WTC11 (cell line): ENCODE measurements around the gene ADD2. TPM values are rescaled to one million over a fixed set of nuclear protein-coding genes. Genes with fewer than 3 reads are reported as not detected.

Experiments used
- ATAC-seq: fragments of 200-7000 bp; cut with Tn5 transposase; 2 replicates; pipeline ENCODE4 v1.10.0; 2021; ENCODE audit warnings: mild to moderate bottlenecking, moderate library complexity
- CTCF ChIA-PET: fragments of 300-600 bp; sonication (Branson Sonifier 250); formaldehyde crosslinking; loops from one replicate; lab custom pipeline; 2021; ENCODE audit warnings: antibody characterized with exemption; lab: Charles Lee
- POLR2A ChIA-PET: fragments of 350-600 bp; sonication (Branson Sonifier 250); formaldehyde crosslinking; loops from one replicate; lab custom pipeline; 2021; ENCODE audit warnings: antibody characterized with exemption; lab: Charles Lee
- DNase-seq: peaks from one replicate; pipeline ENCODE4 v3.0.0; 2021; ENCODE audit warnings: low spot score
- H3K27ac Mint-ChIP-seq: 2 replicates; pipeline ENCODE4 v1.8.0; 2021; ENCODE audit warnings: mixed read lengths
- H3K27me3 Mint-ChIP-seq: 2 replicates; pipeline ENCODE4 v1.8.0; 2021; ENCODE audit warnings: low read depth, mild to moderate bottlenecking, moderate library complexity, mixed read lengths
- H3K36me3 Mint-ChIP-seq: 2 replicates; pipeline ENCODE4 v1.8.0; 2021; ENCODE audit warnings: mixed read lengths
- H3K4me1 Mint-ChIP-seq: 2 replicates; pipeline ENCODE4 v1.8.0; 2022; ENCODE audit warnings: mixed read lengths
- H3K4me3 Mint-ChIP-seq: 2 replicates; pipeline ENCODE4 v1.8.0; 2021; ENCODE audit warnings: mild to moderate bottlenecking, moderate library complexity, mixed read lengths
- H3K9me3 Mint-ChIP-seq: 2 replicates; pipeline ENCODE4 v1.8.0; 2021; ENCODE audit warnings: mixed read lengths
- AR ChIP-seq: fragments of 250-450 bp; sonication (Bioruptor Pico); IDR thresholded peaks from 2 replicates; pipeline ENCODE4 v1.9.0; 2021; ENCODE audit warnings: mild to moderate bottlenecking
- ATF1 ChIP-seq: sonication (generic); formaldehyde crosslinking; IDR thresholded peaks from 2 replicates; pipeline ENCODE4 v1.8.1; 2023; ENCODE audit warnings: mild to moderate bottlenecking, moderate library complexity, missing genetic modification reagents
- ATF6 ChIP-seq: sonication (generic); formaldehyde crosslinking; IDR thresholded peaks from 2 replicates; pipeline ENCODE4 v1.8.1; 2023; ENCODE audit warnings: mild to moderate bottlenecking, missing genetic modification reagents
- CREB1 ChIP-seq: sonication (generic); formaldehyde crosslinking; IDR thresholded peaks from 2 replicates; pipeline ENCODE4 v1.8.0; 2023; ENCODE audit warnings: mild to moderate bottlenecking, missing genetic modification reagents
- GABPB1 ChIP-seq: sonication (generic); formaldehyde crosslinking; IDR thresholded peaks from 2 replicates; pipeline ENCODE4 v1.8.1; 2023; ENCODE audit warnings: mild to moderate bottlenecking, missing genetic modification reagents
- JAZF1 ChIP-seq: fragments of 250-450 bp; sonication (Bioruptor Pico); IDR thresholded peaks from 2 replicates; pipeline ENCODE4 v1.9.0; 2021; ENCODE audit warnings: moderate library complexity, mild to moderate bottlenecking, inconsistent platforms
- RELA ChIP-seq: sonication (generic); formaldehyde crosslinking; IDR thresholded peaks from 2 replicates; pipeline ENCODE4 v1.8.1; 2022; ENCODE audit warnings: missing genetic modification reagents, mild to moderate bottlenecking, borderline replicate concordance
- TP53 ChIP-seq: sonication (generic); formaldehyde crosslinking; IDR thresholded peaks from 2 replicates; pipeline ENCODE4 v1.8.1; 2023; ENCODE audit warnings: mild to moderate bottlenecking, missing genetic modification reagents
- ZNF219 ChIP-seq: sonication (generic); formaldehyde crosslinking; IDR thresholded peaks from 2 replicates; pipeline ENCODE4 v1.8.0; 2023; ENCODE audit warnings: missing genetic modification reagents, mild to moderate bottlenecking, borderline replicate concordance
- ZNF263 ChIP-seq: sonication (generic); formaldehyde crosslinking; IDR thresholded peaks from 2 replicates; pipeline ENCODE4 v1.8.1; 2022; ENCODE audit warnings: low read depth, mild to moderate bottlenecking, moderate library complexity, missing genetic modification reagents
- ZNF281 ChIP-seq: sonication (generic); formaldehyde crosslinking; IDR thresholded peaks from 2 replicates; pipeline ENCODE4 v1.8.0; 2023; ENCODE audit warnings: mild to moderate bottlenecking, missing genetic modification reagents
- ZNF396 ChIP-seq: fragments of 250-450 bp; sonication (Bioruptor Pico); IDR thresholded peaks from 2 replicates; pipeline ENCODE4 v1.8.0; 2021; ENCODE audit warnings: mild to moderate bottlenecking, moderate library complexity, borderline replicate concordance
- ZNF423 ChIP-seq: fragments of 250-450 bp; sonication (Bioruptor Pico); IDR thresholded peaks from 2 replicates; pipeline ENCODE4 v2.1.2; 2022; ENCODE audit warnings: mild to moderate bottlenecking, moderate library complexity
- total RNA-seq: library from RNA; stranded (reverse); gene quantifications from 3 replicates; pipeline ENCODE4 v1.2.3, GENCODE V29; 2021
- TF ChIP-seq, protein P1 (sequence below): fragments of 200-600 bp; IDR thresholded peaks from 2 replicates; pipeline ENCODE4 v1.8.0; 2022; ENCODE audit warnings: antibody characterized with exemption
- TF ChIP-seq, protein P2 (sequence below): sonication (generic); formaldehyde crosslinking; IDR thresholded peaks from 2 replicates; pipeline ENCODE4 v1.8.0; 2022; ENCODE audit warnings: mild to moderate bottlenecking, missing genetic modification reagents
- TF ChIP-seq, protein P3 (sequence below): sonication (generic); formaldehyde crosslinking; IDR thresholded peaks from 2 replicates; pipeline ENCODE4 v1.8.1; 2022; ENCODE audit warnings: mild to moderate bottlenecking, moderate library complexity, missing genetic modification reagents
- TF ChIP-seq, protein P4 (sequence below): sonication (generic); formaldehyde crosslinking; IDR thresholded peaks from 2 replicates; pipeline ENCODE4 v1.8.0; 2023; ENCODE audit warnings: missing genetic modification reagents, mild to moderate bottlenecking, borderline replicate concordance

ADD2 gene
- total RNA-seq, 1 experiment from 2014 or later = 196 TPM

- Mint-ChIP-seq H3K27ac (no peak overlapping the region), H3K4me3 (no peak overlapping the region), H3K4me1 (peaks cover 90% of the 10 kb centered on the region), H3K9me3 (no peaks in the 10 kb centered on the region), H3K27me3 (no peaks in the 10 kb centered on the region), H3K36me3 (no peaks in the 10 kb centered on the region)
- DNase-seq (no peak), ATAC-seq (no peak)
- TF ChIP-seq JAZF1 = no peak
- TF ChIP-seq ZNF396 (CRISPR knock-in tag) = no peak
- no peak for TF ChIP-seq ATF1 (CRISPR knock-in tag)
- no peak for TF ChIP-seq AR (CRISPR knock-in tag)
- TF ChIP-seq ATF6 = no peak
- TF ChIP-seq GABPB1 (CRISPR knock-in tag) = no peak
- TF ChIP-seq ZNF423 (CRISPR knock-in tag) = no peak
- no peak for TF ChIP-seq ZNF281 (CRISPR knock-in tag)
- ChIA-PET CTCF (interaction anchor here (1.0 to 1.2 kb wide), 2 partner anchors 29 to 49 kb away, joined by 3 read pairs; no protein-coding TSS in a partner anchor), POLR2A (no interaction called here)
These were observed 48.8 kb downstream of the ADD2 start for GRCh38 chr2:70719231-70719630.

DNA sequence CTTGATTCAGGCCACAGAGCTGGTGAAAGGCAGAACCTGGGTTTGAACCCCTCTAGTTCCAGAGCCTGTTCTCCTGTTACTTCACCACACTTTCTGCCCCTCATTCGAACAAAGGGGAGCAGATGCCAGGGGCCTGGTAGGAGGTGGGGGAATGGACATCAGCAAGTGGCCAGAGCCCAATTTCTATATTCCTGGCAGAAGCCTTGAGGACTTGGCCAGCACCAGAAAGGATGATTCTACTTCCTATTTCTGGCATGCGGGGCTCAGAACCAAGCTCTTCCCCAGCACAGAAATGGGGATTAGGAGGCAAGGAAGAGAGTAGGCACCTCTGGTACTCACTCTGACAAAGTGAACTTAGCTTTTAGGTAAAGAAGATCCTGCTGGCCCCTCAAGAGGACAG is 49.3 kb downstream of the ADD2 start:
- Mint-ChIP-seq H3K4me1 (peaks cover 93% of the 10 kb centered on the region), H3K27me3 (no peaks in the 10 kb centered on the region), H3K36me3 (no peaks in the 10 kb centered on the region), H3K9me3 (no peaks in the 10 kb centered on the region), H3K27ac (no peak overlapping the region), H3K4me3 (no peak overlapping the region)
- no peak for ATAC-seq
- no peak for DNase-seq
- TF ChIP-seq TP53 (CRISPR knock-in tag) (no peak), ZNF263 (CRISPR knock-in tag) (no peak), CREB1 (CRISPR knock-in tag) (no peak), ATF6 (no peak), ZNF219 (CRISPR knock-in tag) (no peak), RELA (CRISPR knock-in tag) (no peak), ZNF396 (CRISPR knock-in tag) (no peak)
- TF ChIP-seq, protein P1, sequence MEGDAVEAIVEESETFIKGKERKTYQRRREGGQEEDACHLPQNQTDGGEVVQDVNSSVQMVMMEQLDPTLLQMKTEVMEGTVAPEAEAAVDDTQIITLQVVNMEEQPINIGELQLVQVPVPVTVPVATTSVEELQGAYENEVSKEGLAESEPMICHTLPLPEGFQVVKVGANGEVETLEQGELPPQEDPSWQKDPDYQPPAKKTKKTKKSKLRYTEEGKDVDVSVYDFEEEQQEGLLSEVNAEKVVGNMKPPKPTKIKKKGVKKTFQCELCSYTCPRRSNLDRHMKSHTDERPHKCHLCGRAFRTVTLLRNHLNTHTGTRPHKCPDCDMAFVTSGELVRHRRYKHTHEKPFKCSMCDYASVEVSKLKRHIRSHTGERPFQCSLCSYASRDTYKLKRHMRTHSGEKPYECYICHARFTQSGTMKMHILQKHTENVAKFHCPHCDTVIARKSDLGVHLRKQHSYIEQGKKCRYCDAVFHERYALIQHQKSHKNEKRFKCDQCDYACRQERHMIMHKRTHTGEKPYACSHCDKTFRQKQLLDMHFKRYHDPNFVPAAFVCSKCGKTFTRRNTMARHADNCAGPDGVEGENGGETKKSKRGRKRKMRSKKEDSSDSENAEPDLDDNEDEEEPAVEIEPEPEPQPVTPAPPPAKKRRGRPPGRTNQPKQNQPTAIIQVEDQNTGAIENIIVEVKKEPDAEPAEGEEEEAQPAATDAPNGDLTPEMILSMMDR = no peak
- TF ChIP-seq, protein P2, sequence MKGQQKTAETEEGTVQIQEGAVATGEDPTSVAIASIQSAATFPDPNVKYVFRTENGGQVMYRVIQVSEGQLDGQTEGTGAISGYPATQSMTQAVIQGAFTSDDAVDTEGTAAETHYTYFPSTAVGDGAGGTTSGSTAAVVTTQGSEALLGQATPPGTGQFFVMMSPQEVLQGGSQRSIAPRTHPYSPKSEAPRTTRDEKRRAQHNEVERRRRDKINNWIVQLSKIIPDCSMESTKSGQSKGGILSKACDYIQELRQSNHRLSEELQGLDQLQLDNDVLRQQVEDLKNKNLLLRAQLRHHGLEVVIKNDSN (CRISPR knock-in tag) = no peak
- TF ChIP-seq, protein P3, sequence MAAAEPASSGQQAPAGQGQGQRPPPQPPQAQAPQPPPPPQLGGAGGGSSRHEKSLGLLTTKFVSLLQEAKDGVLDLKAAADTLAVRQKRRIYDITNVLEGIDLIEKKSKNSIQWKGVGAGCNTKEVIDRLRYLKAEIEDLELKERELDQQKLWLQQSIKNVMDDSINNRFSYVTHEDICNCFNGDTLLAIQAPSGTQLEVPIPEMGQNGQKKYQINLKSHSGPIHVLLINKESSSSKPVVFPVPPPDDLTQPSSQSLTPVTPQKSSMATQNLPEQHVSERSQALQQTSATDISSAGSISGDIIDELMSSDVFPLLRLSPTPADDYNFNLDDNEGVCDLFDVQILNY (CRISPR knock-in tag) = no peak
- TF ChIP-seq, protein P4, sequence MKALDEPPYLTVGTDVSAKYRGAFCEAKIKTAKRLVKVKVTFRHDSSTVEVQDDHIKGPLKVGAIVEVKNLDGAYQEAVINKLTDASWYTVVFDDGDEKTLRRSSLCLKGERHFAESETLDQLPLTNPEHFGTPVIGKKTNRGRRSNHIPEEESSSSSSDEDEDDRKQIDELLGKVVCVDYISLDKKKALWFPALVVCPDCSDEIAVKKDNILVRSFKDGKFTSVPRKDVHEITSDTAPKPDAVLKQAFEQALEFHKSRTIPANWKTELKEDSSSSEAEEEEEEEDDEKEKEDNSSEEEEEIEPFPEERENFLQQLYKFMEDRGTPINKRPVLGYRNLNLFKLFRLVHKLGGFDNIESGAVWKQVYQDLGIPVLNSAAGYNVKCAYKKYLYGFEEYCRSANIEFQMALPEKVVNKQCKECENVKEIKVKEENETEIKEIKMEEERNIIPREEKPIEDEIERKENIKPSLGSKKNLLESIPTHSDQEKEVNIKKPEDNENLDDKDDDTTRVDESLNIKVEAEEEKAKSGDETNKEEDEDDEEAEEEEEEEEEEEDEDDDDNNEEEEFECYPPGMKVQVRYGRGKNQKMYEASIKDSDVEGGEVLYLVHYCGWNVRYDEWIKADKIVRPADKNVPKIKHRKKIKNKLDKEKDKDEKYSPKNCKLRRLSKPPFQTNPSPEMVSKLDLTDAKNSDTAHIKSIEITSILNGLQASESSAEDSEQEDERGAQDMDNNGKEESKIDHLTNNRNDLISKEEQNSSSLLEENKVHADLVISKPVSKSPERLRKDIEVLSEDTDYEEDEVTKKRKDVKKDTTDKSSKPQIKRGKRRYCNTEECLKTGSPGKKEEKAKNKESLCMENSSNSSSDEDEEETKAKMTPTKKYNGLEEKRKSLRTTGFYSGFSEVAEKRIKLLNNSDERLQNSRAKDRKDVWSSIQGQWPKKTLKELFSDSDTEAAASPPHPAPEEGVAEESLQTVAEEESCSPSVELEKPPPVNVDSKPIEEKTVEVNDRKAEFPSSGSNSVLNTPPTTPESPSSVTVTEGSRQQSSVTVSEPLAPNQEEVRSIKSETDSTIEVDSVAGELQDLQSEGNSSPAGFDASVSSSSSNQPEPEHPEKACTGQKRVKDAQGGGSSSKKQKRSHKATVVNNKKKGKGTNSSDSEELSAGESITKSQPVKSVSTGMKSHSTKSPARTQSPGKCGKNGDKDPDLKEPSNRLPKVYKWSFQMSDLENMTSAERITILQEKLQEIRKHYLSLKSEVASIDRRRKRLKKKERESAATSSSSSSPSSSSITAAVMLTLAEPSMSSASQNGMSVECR (CRISPR knock-in tag) = no peak
- ChIA-PET CTCF (interaction anchor here (1.0 to 1.2 kb wide), 2 partner anchors 30 to 50 kb away, joined by 3 read pairs; no protein-coding TSS in a partner anchor), POLR2A (no interaction called here)
